NAMALWA (cell line): ENCODE results near the gene TLDC2.
"Not testable (repeated sequence)": the region's sequence is repeated elsewhere in the genome, so short reads cannot be mapped to it uniquely, and the experiment has no call there.

Source experiments
- DNase-seq: peaks from one replicate; pipeline ENCODE4 v3.0.0-alpha.2; 2015; ENCODE audit warnings: low spot score

TLDC2 gene

DNA sequence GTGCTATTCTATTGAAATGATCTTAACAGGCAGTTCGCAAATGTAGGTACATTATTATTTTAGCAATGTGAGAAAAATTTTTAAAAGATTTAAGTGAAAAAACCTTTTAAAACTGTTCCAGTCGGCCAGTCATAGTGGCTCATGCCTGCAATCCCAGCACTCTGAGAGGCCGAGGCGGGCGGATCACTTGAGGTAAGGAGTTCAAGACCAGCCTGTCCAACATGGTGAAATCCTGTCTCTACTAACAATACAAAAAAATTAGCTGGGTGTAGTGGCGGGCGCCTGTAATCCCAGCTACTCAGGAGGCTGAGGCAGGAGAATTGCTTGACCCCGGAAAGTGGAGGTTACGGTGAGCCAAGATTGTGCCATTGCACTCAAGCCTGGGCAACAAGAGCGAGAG, 29.6 kb downstream of the TLDC2 start:
- not testable (repeated sequence) for DNase-seq

GRCh38 chr20:36906086-36906485, 30.1 kb downstream of the TLDC2 start:
- not testable (repeated sequence) for DNase-seq

DNA sequence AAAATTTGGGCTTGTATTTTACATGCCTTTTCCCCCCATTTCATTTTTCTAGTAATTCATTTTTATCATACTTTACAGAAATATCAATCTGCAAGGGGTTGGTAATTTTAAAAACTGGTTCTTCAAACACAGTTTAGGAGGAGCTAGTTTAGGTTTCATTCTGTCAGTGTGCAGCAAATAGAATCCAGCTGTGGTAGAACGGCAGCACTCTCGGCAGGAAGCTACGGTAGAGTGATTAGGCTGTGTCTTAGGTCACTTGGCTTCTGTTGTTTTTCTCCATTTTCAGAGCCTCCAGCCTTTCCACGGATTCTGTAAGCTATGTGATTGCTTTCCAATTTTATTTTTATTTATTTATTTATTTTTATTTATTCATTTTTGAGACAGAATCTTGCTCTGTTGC, 32.7 kb downstream of the TLDC2 start:
- DNase-seq = peak; percentile 67

GRCh38 chr20:36916199-36916598, 40.3 kb downstream of the TLDC2 start:
- DNase-seq = no peak

DNA sequence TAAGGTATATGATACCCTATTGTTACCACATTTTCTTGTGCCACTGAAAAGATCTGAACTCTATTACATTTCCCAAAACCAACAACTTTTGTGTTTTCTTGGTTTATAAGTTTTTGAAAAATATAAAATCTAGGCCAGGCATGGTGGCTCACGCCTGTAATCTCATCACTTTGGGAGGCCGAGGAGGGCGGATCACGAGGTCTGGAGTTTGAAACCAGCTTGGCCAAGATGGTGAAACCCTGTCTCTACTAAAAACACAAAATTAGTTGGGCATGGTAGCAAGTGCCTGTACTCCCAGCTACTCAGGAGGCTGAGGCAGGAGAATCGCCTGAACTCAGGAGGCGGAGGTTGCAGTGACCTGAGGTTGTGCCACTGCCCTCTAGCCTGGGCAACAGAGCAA, 41.3 kb downstream of the TLDC2 start:
- DNase-seq = no peak

- no peak for DNase-seq
These were observed 42.0 kb downstream of the TLDC2 start for GRCh38 chr20:36917943-36918342.

DNA sequence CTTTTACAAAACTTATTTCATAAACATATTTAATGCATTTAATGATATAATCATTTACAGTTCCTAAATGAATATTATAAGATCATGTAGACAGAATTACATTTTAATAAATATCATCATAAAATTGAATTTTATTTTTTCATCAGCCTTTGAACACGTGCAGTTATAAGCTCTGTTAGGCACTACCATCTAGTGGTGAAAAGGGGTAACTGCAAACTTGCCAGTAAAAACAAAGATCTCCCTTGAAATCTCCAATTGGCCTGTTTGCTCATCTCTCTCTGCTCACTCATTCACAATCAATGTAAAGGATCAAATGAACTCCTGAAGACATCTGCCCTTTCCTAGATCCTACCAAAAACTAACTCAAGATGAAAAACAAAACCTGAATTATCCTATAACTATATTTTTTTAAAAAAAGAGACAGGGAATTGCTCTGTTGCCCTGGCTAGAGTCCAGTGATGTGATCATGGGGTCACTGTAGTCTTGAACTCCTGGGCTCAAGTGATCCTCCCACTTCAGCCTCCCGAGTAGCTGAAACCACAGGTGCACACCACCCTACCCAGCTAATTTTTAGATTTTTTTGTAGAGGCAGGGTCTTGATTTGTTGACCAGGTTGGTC, 43.9 kb downstream of the TLDC2 start:
- DNase-seq = peak; percentile 77

DNA sequence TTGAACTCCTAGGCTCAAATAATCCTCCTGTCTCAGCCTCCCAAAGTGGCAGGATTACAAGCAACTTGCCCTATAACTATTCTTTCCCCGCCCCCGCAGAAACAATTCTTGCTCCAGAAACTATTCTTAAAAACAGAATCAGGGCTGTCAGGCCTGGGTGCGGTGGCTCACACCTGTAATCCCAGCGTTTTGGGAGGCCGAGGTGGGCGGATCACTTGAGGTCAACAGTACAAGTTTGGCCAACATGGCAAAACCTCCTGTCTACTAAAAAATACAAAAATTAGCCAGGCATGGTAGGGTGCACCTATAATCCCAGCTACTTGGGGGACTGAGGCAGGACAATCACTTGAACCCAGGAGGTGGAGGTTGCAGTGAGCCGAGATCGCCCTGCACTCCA, 44.4 kb downstream of the TLDC2 start:
- DNase-seq = no peak

DNA sequence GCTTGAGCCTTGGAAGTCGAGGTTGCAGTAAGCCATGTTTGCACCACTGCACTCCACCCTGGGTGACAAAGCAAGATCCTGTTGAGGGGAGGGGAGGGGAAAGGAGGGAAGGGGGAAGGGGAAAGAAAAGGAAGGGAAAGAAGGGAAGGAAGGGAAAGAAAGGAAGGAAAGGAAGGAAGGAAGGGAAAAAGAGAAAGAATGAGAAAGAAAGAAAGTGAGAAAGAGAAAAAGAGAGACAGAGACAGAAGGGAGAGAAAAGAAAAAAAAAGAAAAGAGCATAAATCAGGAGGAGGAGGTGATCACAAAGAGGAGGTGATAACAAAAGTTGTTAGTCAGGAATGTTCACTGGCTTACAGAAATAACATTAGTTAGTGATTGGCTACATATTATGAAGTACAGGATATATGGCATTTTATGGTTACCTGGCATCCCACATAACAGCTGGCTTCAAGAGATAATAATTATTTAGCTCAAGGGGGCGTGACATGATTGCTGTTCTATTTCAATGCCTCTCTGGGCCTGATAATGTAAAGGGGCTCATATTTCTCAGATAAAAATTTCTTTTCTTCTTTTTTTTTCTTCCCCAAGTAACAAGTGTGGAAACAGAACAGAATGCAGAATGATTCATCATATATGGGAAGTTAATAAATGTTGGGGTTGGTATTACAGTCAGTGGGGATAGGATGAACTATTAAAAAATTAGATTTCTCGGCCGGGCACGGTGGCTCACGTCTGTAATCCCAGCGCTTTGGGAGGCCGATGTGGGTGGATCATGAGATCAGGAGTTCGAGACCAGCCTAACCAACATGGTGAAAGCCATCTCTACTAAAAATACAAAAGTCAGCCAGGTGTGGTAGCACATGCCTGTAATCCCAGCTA, 48.5 kb downstream of the TLDC2 start:
- no peak for DNase-seq

DNA sequence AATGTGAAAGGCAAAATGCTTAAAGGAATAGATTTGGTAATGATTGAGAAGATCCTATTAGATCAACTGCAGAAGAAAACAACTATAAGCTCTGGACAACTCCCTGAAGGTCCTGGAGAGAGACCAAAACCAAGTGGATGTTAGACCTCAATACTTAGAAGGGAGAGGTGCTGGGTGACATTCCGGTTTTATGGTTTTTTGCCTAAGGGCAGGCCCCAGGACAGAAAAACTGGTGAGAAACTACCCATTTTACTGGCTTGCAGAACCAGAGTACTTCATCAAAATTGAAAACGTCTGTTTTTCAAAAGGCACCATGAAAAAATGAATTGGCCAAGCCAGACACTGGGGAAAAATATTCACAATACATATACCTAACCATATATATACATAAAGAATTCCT, 49.3 kb downstream of the TLDC2 start:
- no peak for DNase-seq

GRCh38 chr20:36926653-36927200, 50.8 kb downstream of the TLDC2 start:
- no peak for DNase-seq

- no peak for DNase-seq
These were observed 51.8 kb downstream of the TLDC2 start for GRCh38 chr20:36927704-36928103.

DNA sequence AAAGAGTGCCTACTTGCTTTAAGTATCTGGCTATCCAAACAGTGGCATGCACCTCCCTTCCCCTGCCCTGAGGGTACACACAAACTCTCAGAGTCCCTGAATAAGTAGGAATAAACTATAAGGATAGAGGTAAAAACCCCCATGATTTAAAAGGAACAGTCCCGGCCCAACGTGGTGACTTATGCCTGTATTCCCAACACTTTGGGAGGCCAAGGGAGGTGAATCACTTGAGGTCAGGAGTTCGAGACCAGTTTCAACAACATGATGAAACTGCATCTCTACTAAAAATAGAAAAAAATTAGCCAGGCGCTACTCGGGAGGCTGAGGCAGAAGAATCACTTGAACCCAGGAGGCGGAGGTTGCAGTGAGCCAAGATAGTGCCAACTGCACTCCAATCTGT, 53.4 kb downstream of the TLDC2 start:
- no peak for DNase-seq

DNA sequence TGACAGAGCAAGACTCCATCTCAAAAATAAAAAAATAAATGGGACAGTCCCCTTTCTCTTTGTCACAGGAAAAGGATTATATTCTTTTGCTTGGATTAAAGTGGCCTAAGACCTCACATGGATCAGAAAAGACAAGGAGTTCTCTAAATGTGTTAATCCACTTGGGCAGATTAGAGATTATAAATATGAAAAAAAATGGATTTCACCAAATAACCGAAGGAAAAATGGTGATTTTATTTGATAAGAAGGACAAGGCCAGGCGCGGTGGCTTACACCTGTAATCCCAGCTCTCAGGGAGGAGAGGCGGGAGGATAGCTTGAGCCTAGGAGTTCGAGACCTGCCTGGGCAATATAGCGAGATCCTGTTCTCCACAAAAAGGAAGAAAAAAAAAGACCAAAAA, 53.8 kb downstream of the TLDC2 start:
- no peak for DNase-seq

- DNase-seq = not testable (repeated sequence)
These were observed 56.1 kb downstream of the TLDC2 start for GRCh38 chr20:36932067-36932466.

GRCh38 chr20:36932476-36933426, 56.8 kb downstream of the TLDC2 start:
- no peak for DNase-seq

DNA sequence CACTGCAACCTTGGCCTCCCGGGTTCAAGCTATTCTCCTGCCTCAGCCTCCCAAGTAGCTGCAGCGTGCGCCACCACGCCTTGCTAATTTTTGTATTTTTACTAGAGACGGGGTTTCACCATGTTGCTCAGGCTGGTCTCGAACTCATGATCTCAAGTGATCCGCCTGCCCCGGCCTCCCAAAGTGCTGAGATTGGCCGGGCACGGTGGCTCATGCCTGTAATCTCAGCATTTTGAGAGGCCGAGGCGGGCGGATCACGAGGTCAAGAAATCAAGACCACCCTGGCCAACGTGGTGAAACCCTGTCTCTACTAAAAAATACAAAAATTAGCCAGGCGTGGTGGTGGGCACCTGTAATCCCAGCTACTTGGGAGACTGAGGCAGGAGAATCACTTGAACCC, 57.6 kb downstream of the TLDC2 start:
- DNase-seq = not testable (repeated sequence)

GRCh38 chr20:36936341-36936740, 60.4 kb downstream of the TLDC2 start:
- DNase-seq = no peak

DNA sequence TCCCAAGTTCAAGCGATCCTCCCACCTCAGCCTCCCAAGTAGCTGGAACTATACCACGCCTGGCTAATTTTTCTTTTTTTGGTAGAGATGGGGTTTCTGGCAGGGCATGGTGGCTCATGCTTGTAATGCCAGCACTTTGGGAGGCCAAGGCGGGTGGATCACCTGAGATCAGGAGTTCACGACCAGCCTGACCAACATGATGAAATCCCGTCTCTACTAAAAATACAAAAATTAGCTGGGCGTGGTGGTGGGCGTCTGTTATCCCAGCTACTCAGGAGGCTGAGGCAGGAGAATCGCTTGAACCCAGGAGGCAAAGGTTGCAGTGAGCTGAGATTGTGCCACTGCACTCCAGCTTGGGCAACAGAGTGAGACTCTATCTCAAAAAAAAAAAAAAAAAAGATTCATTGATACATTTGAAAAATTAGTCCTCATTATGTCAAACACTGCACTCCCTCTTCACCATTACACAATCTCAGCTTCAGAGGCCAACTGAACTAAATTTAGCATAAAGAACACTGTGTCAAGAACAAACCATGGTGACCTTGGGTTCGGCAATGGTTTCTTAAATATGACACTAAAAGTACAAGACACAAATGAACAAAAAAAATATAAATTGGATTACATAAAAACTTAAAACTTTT, 60.9 kb downstream of the TLDC2 start:
- not testable (repeated sequence) for DNase-seq

GRCh38 chr20:36937402-36937770, 61.4 kb downstream of the TLDC2 start:
- DNase-seq = no peak

DNA sequence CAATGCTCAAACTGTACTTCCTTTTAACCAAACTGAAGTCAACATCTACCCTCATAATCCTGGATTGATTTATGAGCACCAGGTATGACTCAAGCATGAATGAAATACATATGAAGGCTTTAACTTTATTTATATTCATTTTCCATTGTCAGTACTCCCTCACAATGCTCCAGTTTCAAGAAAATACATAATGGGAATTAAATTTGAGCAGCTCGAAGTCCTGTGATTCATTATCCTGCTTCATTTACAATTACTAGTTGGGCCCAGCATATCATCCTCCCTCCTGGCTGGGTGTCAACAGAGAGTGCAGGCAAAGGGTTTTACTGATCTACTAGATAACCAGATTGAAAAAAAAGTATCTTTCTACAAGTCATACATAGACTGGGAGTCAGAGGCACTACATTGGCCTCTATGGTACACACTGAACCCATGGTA, 65.5 kb downstream of the TLDC2 start:
- no peak for DNase-seq
